Heart left ventricle (tissue), 16 donors: ENCODE results near the gene RARRES1. TPM values are rescaled to one million over a fixed set of nuclear protein-coding genes. Genes with fewer than 3 reads are reported as not detected.

ENCODE experiments used
- ATAC-seq, 4 donors: fragments of 200-7000 bp; cut with Tn5 transposase; one replicate each; pipeline ENCODE4 v1.9.1; 2020 to 2022; ENCODE audit warnings: moderate library complexity in 4 of 4, mild to moderate bottlenecking in 3 of 4, moderate number of reproducible peaks in 1 of 4
- DNase-seq, 5 donors: peaks; one replicate each; pipeline ENCODE4 v3.0.0-alpha.2; 2020
- H3K27ac ChIP-seq, 12 donors: fragments of 200-600 bp; sonication (generic) in 4 of 12; one replicate each; pipeline versions ENCODE4 v1.5.0 to v1.8.0; 2016 to 2022; ENCODE audit warnings: mild to moderate bottlenecking in 2 of 12
- H3K27me3 ChIP-seq, 9 donors: fragments of 200-600 bp; sonication (generic) in 2 of 9; one replicate each; pipeline versions ENCODE4 v1.5.1 to v1.8.0; 2016 to 2022; ENCODE audit warnings: mild to moderate bottlenecking in 3 of 9
- H3K36me3 ChIP-seq, 9 donors: fragments of 200-600 bp; sonication (generic) in 2 of 9; one replicate each; pipeline versions ENCODE4 v1.5.0 to v1.8.0; 2018 to 2022; ENCODE audit warnings: mild to moderate bottlenecking in 2 of 9
- H3K4me1 ChIP-seq, 12 donors: fragments of 200-600 bp; sonication (generic) in 4 of 12; one replicate each; pipeline versions ENCODE4 v1.5.0 to v1.8.0; 2016 to 2022; ENCODE audit warnings: mild to moderate bottlenecking in 3 of 12
- H3K4me3 ChIP-seq, 12 donors: fragments of 200-600 bp; sonication (generic) in 4 of 12; one replicate each; pipeline versions ENCODE4 v1.5.0 to v1.8.0; 2017 to 2022; ENCODE audit warnings: mild to moderate bottlenecking in 9 of 12, moderate library complexity in 4 of 12
- H3K9me3 ChIP-seq, 12 donors: fragments of 200-600 bp; sonication (generic) in 4 of 12; one replicate each; pipeline versions ENCODE4 v1.5.0 to v1.8.0; 2016 to 2022; ENCODE audit warnings: mild to moderate bottlenecking in 1 of 12
- POLR2A ChIP-seq, 2 donors: fragments of 450-650 bp; IDR thresholded peaks; one replicate each; pipeline ENCODE4 v1.6.1; 2017; ENCODE audit warnings: antibody characterized with exemption in 2 of 2, mild to moderate bottlenecking in 2 of 2, moderate library complexity in 2 of 2
- WGBS, 4 donors: extraction: QIAGEN DNeasy Blood & Tissue Kit in 2 of 4; methylation state at CpG; one replicate each; pipeline versions ENCODE4 v1.1.5 to v1.1.7; 2013 to 2018; 5-methylcytosine and 5-hydroxymethylcytosine counted together
- intact Hi-C, 10 donors: fragments of 100-400 bp; cut with DNase I; formaldehyde crosslinking; loops; one replicate each; pipeline versions ENCODE4 v1.11.1 to v1.14.2; 2022
- polyA plus RNA-seq, 2 donors: library from polyadenylated mRNA; stranded (reverse); fragments of 200-250 nt; gene quantifications; one replicate each; pipeline ENCODE4 v1.2.3, GENCODE V29; 2013
- total RNA-seq, 9 donors: library from RNA; depleted of rRNA in 2 of 9; stranded (reverse); fragments of >200 nt in 2 of 9; fragmentation: NEBNext Ultra II Directional in 3 of 9; extraction: Animal tissue kit (Norgen Biotek cat#: 25700) in 3 of 9; gene quantifications; one replicate each; pipeline versions ENCODE4 v1.1.0 to v1.2.4, GENCODE V29; 2016 to 2023
- TF ChIP-seq, protein P1 (sequence below), 12 donors: fragments of 200-600 bp; sonication (generic) in 4 of 12; IDR thresholded peaks; one replicate each; pipeline versions ENCODE4 v1.5.0 to v1.8.0; 2018 to 2022; ENCODE audit warnings: antibody characterized with exemption in 12 of 12, mild to moderate bottlenecking in 5 of 12
- donor health status: ischemic (EF 13 %, LVEDD 7.1; RV severe dilation, severe dysfunction).
- donor health status: healthy with polysubstance abuse.
- donor health status: DM: no; HTN: yes; CAD: no.
- donor health status: DM: no; HTN: no; CAD: no.
- donor health status: ischemic (EF 25% LVEDD 6.9; RV normal size, moderate dysfunction).
- donor health status: ischemic (EF 25% LVEDD 5.7; RV mildly dilated, moderate dysfunction).
- donor health status: healthy.
- donor health status: DM: yes; HTN: yes; CAD: no.
- donor health status: ischemic (EF 35%, LVEDD 5.7; RV mildly dilated, moderate dysfunction).
- donor health status: nonischemic (EF 11% LVEDD 7.7; RV severe dilation, severe dysfunction).
- donor health status: DM: yes; HTN: yes; CAD: no.
- donor health status: PGD.
- donor health status: ischemic (EF 29% LVEDD 5.4; RV normal size, mild dysfunction).
- donor health status: nonischemic (EF 23%, LVEDD 6.1; RV moderate dilation, normal function).

Gene RARRES1
- total and polyA plus RNA-seq, 11 donors: 0.63 to 69.4 (median 3.6) TPM

DNA sequence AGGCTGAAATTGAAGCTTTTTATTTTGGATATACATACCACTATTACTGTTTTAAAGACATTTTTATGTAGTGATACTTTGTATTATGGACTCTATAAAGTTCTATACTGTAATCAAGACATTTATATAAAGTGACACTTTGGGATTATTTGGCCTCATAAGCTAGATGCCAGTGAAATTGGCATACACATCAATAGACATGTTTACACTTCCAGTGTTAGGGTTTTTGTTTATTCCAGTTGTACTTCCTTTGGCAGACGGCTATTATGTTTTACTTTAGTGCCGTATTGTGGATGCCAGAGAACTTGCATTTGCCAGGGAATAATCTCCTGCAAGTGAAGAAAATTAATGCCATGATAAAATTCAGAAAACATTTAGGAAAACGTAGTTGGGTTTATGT is 65.8 kb downstream of the RARRES1 start:
- H3K36me3 ChIP-seq: peaks cover 0 to 98% (median 90%) of the 10 kb centered on the region in 9 donors
- no peak overlapping the region for H3K27ac ChIP-seq
- no peak overlapping the region for H3K4me3 ChIP-seq
- H3K9me3 ChIP-seq: no peaks in the 10 kb centered on the region
- 77 to 84% (median 79%) methylated on average over 3 of the region's 3 CpGs for WGBS, 4 donors
- H3K4me1 ChIP-seq: peaks cover 0 to 12% (median 0%) of the 10 kb centered on the region in 12 donors
- intact Hi-C loops: loop anchor here in 2 of 10 donors (5.0 to 10.0 kb wide), 2 partner anchors 118 to 121 kb away; no protein-coding TSS in a partner anchor
- no peaks in the 10 kb centered on the region for H3K27me3 ChIP-seq
- ATAC-seq (no peak), DNase-seq (no peak)
- TF ChIP-seq POLR2A (IDR thresholded peaks at IDR 0.05): no peak
- TF ChIP-seq, protein P1, sequence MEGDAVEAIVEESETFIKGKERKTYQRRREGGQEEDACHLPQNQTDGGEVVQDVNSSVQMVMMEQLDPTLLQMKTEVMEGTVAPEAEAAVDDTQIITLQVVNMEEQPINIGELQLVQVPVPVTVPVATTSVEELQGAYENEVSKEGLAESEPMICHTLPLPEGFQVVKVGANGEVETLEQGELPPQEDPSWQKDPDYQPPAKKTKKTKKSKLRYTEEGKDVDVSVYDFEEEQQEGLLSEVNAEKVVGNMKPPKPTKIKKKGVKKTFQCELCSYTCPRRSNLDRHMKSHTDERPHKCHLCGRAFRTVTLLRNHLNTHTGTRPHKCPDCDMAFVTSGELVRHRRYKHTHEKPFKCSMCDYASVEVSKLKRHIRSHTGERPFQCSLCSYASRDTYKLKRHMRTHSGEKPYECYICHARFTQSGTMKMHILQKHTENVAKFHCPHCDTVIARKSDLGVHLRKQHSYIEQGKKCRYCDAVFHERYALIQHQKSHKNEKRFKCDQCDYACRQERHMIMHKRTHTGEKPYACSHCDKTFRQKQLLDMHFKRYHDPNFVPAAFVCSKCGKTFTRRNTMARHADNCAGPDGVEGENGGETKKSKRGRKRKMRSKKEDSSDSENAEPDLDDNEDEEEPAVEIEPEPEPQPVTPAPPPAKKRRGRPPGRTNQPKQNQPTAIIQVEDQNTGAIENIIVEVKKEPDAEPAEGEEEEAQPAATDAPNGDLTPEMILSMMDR (IDR thresholded peaks at IDR 0.05): no peak

- no peaks in the 10 kb centered on the region for H3K9me3 ChIP-seq
- TF ChIP-seq POLR2A (IDR thresholded peaks at IDR 0.05): no peak
- TF ChIP-seq, protein P1 (IDR thresholded peaks at IDR 0.05): no peak
- H3K27me3 ChIP-seq: no peaks in the 10 kb centered on the region
- intact Hi-C loops: loop anchor here in 4 of 10 donors (5.0 to 10.0 kb wide), 2 partner anchors 121 to 128 kb away; no protein-coding TSS in a partner anchor
- peaks cover 0 to 100% (median 95%) of the 10 kb centered on the region in 9 donors for H3K36me3 ChIP-seq
- no peak overlapping the region for H3K27ac ChIP-seq
- WGBS, 4 donors: 93 to 98% (median 95%) methylated on average over 1 of the region's 1 CpG
- peaks cover 0 to 17% (median 2%) of the 10 kb centered on the region in 12 donors for H3K4me1 ChIP-seq
- no peak overlapping the region for H3K4me3 ChIP-seq
- DNase-seq (no peak), ATAC-seq (no peak)
Observed at GRCh38 chr3:158663832-158664231, 68.4 kb downstream of the RARRES1 start.

DNA sequence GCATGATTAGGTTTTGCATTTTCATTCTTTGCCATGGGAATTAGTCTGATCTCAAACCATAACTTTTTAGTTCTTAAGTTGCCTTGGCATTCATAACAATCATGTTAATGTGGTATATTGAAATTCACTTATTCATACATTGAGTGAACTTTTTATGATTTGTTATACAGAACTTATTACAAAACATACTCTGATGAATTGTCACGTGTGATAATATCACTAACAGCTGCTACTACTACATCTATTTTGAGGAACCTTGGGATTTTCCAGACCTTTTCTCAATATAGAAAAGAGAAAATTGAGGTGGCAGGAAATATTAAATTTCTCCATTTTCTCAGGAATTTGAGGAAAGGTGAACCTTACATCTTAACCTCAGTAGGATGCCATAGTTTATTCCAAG is 69.0 kb downstream of the RARRES1 start:
- no peaks in the 10 kb centered on the region for H3K9me3 ChIP-seq
- peaks cover 0 to 100% (median 91%) of the 10 kb centered on the region in 9 donors for H3K36me3 ChIP-seq
- TF ChIP-seq, protein P1 (IDR thresholded peaks at IDR 0.05): no peak
- TF ChIP-seq POLR2A (IDR thresholded peaks at IDR 0.05): no peak
- WGBS, 4 donors: 57 to 81% (median 79%) methylated on average over 1 of the region's 1 CpG
- peaks cover 0 to 14% (median 2%) of the 10 kb centered on the region in 12 donors for H3K4me1 ChIP-seq
- H3K4me3 ChIP-seq: no peak overlapping the region
- intact Hi-C loops: loop anchor here in 4 of 10 donors (5.0 to 10.0 kb wide), 2 partner anchors 122 to 129 kb away; no protein-coding TSS in a partner anchor
- no peaks in the 10 kb centered on the region for H3K27me3 ChIP-seq
- H3K27ac ChIP-seq: no peak overlapping the region
- no peak for ATAC-seq
- no peak for DNase-seq

- ATAC-seq: no peak
Observed at GRCh38 chr3:158660711-158661110, 71.5 kb downstream of the RARRES1 start.

More at GRCh38 chr3:158660711-158661110, 71.5 kb downstream of the RARRES1 start:
- Histone ChIP-seq H3K36me3 (peaks cover 0 to 100% (median 89%) of the 10 kb centered on the region in 9 donors), H3K4me3 (no peak overlapping the region), H3K27me3 (no peaks in the 10 kb centered on the region), H3K4me1 (peaks cover 0 to 14% (median 2%) of the 10 kb centered on the region in 12 donors), H3K9me3 (no peaks in the 10 kb centered on the region), H3K27ac (peak overlapping the region in 5 of 12 donors; percentile 16 to 70 (median 57))
- WGBS, 4 donors: 80 to 87% (median 86%) methylated on average over 4 of the region's 4 CpGs
- no peak for DNase-seq
- intact Hi-C loops: loop anchor here in 4 of 10 donors (5.0 to 10.0 kb wide), 2 partner anchors 124 to 132 kb away; no protein-coding TSS in a partner anchor
- no peak for TF ChIP-seq POLR2A (IDR thresholded peaks at IDR 0.05)
- TF ChIP-seq, protein P1 (IDR thresholded peaks at IDR 0.05): no peak
